Stimulated activated CD8-positive, alpha-beta memory T cell treated with anti-CD3 and anti-CD28 coated beads, Interleukin-4, amount 100 ng/mL, for 48 hours (primary cell): Measurements from ENCODE around the gene EPB41L2.
"Not testable (repeated sequence)": the region's sequence is repeated elsewhere in the genome, so short reads cannot be mapped to it uniquely, and the experiment has no call there.

Experiments
- DNase-seq: peaks from one replicate; pipeline ENCODE4 v3.0.0-alpha.2; 2020

The EPB41L2 gene

DNA sequence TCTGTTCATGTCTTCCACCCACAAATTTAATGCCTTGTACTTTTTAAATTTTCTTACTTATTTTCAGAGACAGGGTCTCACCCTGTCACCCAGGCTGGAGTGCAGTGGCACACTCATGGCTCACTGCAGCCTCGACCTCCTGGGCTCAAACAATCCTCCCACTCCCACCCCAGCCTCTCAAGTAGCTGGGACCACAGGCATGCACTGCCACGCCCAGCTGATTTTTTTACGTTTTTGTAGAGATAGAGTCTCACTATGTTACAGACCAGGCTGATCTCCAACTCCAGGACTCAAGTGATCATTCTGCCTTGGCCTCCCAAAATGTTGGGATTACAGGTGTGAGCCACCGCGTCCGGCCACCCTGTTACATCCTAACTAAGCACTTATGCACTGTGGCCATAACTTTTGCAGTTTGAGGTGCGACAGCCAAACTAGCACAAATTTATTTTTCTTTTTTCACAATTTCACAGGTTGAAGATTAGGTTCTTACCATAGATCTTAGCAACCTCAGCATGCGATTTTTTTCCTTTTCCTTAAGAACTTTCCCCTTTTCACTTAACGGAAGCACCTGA is 92.1 kb downstream of the EPB41L2 start:
- DNase-seq, result no peak

DNA sequence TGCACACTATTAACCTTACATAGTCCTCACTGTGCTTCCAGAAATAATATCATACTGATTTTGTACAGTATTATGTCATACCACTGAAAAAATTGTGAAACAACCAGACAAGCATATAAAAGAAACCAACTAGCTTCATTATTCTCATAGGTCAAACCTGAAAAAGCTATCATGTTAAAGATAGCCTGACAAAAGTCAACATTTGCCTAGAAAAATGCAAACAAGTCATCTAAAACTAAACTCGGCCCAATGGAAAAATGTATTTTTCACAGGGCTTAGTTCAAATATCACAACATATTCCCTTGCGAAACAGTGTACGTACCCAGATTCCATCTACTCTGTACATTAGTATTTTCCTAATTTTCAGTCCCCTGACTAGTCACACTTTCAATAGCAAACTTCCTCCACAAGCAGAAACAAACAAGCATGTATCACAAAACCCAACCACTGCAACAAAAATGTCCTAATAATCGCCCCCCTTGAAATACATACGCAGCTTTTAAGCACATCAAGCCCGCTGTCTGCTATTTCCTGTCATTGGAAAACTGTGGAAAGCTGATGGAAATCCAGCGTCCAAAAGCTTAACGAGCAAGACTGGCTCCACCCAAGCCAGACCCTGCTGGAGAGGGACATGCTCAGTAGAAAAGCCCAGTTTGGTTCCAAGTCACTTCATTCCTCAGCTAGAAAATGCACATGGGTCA is 93.1 kb downstream of the EPB41L2 start:
- DNase-seq, result no peak

DNA sequence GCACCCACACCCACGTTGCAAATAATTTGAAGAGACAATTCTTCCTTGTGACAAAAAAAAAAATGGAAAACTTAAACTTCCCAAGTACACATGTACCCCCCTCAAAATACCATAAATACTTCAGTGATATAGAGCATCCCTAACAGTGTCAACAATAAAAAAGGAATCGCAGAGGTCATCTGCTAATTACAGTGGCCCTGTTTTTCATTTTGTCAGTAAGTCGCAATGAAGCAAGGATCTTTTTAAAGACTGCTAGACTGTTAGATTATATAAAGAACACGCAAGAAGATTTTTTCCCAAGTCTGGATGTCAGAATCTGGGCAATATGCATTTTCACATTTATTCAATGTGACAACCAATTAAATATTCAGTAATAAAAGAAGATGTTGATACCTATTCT is 93.9 kb downstream of the EPB41L2 start:
- DNase-seq, result no peak

DNA sequence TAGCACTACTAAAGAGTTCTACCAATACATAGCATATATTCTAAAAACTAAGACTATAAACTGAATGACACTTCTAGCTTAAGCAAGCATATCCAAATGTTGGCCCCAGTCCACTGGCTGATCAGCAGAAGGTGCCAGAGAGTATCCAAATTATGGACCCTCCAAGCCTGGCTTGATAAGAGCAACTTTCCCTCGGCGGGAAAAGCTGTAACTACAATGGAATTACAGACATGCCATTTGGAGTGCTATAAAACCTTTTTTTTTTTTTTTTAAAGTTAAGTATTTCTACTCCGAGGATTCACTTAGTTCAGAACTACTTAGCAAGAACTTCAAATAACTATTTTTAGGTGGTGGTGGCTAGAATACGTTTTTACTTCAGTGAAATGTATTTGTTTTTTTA is 94.6 kb downstream of the EPB41L2 start:
- DNase-seq, result no peak

DNA sequence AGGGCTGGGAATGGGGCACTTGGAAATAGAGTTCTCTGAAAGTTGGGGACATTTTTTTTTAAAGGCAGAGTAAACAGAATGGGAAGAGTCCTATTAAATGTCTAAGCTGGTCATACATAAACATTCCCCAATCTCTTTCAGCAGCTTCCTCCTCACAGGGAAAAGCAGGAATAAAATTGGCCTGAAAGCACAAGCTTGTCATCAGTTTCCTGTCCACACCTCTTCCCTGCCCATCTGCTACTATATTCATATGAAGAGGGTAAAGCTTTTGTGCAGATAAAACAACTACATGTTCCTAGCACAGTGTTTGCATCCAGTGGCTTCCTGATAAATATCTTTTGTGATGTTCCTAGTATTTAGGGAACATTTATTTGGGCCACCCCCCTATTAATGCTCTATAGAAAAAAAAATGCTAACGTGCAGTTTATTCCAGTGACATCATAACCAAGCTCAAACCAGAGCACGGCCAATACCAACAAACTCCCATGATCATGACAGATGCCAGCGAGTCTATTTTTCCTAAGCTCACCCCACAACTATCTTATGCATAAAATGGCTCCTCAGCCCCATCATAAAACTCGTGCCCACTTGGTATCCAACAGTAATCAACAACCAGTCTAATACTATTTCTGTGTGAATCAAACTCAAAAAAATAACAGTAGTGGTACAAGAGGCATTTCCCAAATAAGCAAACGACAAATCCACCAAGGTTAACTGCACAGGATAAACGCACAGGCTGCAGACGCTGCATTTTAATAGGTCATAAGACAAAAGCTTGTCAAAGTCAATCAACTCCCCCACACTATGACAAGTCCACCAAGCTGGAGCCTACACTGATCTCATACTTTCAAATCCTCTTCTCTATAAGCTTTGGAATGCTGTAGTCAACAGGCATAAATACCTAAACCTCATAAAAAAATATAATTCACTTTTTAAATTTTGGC is 95.3 kb downstream of the EPB41L2 start:
- no peak for DNase-seq

DNA sequence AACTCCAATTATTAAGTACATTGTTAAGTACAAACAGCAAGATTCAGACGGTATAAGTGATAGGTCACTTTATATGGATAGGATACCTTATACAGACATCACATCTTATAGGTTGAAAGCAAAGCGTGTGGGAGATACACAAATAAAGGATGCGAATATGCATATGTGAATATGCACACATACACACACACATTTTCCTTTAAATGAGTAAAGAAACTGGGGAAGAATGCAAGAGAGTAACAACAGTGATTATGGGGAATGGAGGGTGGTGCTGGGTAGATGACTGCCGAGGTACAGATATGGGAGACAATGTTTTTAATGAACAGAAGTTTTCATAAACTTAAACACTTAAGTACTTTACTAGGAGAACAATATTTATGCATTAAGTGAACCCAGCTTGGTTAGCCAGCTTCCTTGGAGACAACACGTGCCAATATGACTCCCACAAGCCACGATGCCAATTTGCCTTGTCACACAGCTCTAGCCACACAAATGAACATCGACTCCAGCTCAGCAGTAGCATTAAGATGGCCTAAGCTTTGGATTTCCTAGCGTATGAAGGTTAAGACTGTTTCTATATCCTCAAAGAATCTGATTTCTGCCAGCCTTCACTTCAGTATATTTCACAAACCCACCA is 96.6 kb downstream of the EPB41L2 start:
- no peak for DNase-seq

DNA sequence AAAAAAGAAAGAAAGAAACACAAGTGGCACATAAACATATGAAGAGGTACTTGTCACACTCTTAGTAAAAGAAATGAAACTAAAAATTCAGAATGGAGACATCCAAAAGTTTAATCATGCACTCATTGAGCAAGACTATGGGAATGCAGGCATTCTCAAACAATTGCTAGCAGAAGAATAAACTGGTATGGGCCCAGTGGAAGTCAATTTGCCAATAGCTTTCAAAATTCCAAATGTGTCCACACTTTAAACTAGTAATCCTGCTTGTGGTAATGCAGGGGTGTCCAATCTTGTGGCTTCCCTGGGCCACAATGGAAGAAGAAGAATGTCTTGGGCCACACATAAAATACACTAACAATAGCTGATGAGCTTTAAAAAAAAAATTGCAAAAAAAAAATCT is 97.4 kb downstream of the EPB41L2 start:
- no peak for DNase-seq

DNA sequence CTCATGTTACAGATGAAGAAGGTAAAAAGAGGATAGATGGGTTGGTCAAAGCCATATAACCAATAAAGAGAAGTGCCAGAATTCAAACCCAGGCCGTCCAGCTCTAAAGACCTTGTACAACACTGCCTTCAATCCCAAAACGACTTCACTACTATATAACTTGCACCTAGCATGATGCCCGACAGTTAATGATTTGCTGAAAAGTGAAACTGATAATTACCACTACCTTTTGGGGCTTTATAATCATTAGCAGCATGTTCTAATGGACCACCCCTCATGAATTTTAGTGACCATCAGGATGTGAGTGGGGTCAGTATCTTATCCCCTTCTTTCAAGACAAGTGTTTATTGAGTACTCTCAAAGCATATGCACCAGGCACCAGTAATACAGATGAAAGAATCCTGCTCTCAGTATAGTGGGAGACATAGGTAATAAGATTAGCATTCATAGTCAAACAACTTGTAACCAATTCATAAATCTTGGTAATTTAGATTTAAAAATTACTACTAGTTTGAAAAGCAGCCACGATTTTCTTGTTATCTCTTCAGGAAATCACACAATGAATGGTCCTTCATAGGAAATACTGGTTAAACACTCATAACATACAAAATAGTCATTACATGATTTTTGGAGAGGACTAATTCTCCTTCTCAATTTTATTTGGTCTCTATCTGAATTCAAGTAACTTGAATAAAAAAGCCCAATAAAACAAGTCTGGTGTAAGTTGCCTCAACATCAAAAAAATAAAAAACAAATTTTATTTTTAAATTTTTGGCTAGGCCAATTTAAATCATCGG is 98.0 kb downstream of the EPB41L2 start:
- DNase-seq, result no peak

DNA sequence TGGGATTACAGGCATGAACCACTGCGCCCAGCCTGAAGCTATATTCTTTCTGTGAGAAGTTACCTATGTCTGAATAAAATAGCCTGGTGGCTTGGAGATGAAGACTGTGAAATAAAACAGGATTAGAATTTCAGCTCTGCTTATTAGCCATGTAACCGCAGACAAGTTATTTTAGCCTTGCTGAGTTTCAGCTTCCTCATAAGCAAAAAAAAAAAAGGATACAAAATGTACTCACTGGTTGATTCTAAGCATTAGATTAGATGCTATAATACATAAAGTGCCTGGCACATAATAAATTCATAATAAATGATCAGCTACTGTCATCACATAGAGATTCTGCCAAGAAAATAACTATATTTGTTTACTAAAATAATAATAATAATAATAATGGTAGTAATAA is 98.8 kb downstream of the EPB41L2 start:
- DNase-seq, result no peak

DNA sequence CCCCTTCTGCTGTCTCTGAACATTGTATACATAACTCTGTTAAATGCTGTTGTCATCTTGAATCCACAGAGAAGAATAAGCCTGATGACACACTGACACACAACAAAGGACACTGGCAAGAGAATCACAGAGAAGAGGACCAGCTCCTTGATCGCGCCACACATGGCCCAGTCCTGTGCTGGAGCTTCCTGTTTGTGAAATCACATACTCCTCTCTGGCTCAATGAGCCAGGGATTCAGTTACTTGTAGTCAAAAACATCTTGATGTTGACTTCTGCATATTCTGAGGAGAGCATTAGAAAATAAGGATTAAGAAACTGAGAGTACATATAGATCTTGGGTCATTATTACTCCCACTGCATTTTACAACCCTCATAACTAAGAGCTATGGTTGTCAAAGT is 100.1 kb downstream of the EPB41L2 start:
- no peak for DNase-seq

DNA sequence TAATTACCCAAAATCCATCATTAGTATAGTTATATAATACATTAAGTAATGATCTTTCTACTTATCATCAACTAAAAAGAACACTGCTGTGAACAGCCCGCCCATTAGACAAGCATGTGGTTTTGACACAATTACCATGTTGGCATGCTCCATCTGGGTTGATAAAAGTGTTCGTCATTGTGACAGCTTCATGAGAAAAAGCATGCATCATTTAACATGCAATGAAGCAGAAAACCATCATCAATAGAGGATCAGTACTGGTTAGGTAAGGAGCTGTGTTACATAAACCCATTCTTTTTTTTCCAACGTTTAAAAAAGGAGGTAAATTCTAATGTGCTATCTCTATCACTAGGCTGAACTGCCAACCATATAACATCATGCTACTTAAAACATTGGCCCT is 101.9 kb downstream of the EPB41L2 start:
- no peak for DNase-seq

DNA sequence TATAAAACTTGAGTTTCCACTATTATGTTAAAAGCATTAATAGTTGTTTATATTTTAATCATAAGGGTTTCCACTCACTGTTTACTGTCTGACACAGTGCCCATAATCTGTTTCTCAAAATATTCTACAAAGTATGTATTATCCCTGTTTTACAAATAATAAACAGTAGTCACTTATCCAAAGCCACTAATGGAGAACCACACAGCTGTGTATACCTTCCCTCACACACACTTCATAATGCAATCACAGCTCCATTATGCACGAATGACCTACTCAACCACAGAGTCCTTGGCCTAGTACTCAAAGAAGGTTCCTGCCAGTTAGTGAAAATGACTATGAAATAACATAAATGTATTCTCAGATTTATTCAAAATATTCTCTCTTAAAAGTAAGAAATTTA is 103.1 kb downstream of the EPB41L2 start:
- no peak for DNase-seq

DNA sequence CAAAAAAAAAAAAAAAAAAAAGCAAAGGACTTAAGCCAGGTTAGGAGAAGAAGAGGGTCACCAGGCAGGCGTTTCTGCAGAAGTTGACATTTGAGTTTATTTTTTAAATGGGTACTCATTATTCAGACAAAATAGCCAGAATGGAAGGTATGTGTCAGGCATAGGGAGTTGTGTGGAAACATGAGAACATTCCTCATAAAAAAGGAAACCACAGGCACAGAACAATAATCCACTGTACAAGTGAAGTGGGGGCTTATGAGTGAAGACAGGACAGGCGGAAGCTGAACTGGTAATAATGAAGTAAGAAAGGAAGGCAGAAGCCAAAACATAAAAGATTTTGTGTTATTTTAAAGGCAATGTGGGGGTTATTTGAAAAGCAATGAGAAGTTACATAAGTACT is 104.6 kb downstream of the EPB41L2 start:
- DNase-seq, result no peak

DNA sequence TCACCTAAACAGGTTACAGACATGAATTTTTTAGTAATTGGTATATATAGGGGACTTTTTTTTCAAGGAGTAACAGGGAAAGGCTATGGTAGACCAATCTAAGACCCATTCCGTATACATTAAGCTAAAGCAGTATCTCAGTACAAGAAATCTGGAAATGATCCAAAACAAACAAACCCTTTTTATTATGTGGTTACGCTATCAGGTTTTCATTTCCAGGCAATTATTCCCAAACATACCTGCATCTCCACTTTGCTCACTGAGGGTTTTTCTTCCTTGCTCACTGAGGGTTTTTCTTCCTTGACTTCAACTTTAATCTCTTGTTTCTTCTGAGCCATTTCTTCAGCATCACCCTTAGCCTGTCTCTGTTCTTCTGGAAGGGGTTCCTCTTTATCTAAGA is 107.3 kb downstream of the EPB41L2 start:
- DNase-seq, result no peak

DNA sequence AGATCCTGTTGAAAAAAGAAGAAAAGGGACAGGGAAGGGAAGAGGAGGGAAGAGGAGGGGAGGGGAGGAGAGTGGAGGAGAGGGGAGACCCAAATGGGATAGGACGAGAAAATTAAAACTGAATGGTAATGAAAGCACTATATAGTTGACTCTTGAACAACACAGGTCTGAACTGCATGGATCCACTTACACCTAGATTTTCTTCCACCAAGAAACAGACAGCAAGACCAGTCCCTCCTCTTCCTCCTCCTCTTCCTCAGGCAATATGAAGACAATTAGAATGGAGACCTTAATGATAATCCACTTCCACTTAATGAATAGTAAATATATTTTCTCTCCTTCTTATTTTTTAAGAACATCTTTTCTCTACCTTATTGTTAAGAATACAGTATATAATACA is 113.5 kb downstream of the EPB41L2 start:
- DNase-seq, result no peak

DNA sequence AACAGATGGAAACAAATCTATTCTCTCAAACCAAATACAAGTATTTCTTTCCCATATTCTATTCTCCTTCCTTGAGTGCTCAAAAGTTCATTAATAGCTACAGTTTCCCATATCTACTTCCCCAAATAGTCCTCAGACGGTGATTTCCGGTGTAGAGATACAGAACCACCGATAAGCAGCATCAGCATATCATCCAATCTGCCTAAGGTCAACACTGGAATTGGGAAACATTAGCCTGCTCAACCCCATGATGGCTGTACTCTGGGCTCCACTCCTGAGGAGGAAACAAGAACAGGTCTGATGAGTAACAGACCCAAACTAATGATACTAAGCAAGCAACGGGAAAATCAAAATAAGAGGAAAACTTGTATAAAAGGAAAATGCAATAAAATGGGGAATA is 115.6 kb downstream of the EPB41L2 start:
- no peak for DNase-seq

DNA sequence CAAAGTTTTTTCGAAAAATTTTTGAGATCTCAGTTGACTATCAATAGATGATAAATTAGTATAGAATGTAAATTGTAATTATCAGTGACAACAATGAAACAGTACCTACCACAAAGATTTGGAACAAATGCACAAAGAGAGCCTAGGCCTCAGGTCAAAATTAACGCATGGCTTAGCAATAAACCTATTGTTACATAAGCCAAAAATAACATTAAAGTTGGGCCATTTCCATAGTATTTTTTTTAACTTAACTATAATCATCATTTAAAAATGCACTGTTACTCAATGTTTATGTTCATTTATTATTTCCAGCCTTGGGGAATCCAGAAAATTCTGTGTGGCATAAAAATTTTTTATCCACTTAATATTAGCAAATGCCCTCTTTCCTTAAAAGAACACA is 117.0 kb downstream of the EPB41L2 start:
- DNase-seq, result no peak

DNA sequence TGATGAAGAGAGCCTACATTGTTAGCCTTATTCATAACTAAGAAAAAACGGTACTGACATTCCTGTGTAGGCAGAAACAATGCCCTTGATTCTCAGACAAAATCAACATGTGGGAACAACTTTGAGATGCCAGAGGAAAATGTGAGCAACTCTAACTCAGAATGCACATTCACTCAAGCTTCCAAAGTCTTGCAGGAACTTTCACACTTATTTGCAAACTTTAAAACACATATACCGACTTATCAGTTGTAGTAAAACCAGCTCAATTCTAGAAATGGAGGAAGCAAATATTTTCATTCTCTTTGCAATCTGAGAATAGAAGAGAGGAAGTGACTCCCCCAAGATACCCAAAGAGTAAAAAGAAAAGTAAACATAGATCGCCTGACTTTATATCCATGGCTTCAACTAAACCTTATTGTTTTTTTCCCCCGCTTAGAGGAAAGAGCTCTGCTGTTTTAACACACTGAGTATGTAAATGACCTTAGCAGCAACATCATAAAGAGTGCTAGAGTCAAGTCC is 117.6 kb downstream of the EPB41L2 start:
- no peak for DNase-seq

DNA sequence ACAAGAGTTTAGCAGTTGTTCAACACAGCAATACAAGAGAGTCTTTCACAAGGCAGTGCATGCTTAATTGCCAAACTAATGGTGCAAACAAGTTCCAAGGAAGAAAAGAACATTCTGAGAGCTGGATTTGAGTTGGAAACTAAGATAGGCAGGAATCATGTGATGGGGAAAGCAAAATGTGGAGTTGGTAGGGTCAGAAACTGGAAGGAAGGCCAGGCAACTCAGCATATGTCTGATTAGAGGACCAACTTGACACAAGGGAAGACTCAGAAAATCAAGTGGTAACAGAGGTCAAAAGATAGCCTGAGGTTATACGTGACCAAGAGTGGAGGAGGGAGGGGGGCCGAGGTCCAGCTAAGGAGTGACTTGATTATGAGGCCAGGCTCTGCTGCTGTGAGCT is 118.6 kb downstream of the EPB41L2 start:
- no peak for DNase-seq

DNA sequence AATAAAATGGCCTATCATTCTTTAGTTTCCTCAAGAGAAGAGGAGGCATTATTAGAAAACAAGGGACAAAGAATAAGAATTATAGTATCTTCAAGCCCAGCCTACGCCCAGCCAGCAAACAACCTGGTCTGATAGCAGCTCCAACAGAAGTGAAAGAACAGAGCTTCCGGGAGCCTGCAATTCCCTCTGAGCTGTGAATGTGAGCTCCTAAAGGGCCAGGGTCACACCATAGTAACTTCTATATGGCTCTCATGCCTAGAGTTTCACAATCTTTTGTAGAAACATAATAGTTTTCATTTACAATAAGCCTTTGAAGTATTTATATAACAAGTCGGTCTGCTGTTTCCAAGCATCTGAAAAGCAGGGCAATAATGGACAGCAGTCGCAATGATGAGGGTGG is 119.3 kb downstream of the EPB41L2 start:
- no peak for DNase-seq

DNA sequence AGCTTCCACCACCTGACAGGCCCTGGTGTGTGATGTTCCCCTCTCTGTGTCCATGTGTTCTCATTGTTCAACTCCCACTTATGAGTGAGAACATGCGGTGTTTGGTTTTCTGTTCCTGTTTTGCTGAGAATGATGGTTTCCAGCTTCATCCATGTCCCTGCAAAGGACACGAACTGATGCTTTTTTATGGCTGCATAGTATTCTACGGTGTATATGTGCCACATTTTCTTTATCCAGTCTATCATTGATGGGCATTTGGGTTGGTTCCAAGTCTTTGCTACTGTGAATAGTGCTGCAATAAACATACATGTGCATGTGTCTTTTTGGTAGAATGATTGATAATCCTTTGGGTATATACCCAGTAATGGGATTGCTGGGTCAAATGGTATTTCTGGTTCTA is 120.3 kb downstream of the EPB41L2 start:
- not testable (repeated sequence) for DNase-seq

DNA sequence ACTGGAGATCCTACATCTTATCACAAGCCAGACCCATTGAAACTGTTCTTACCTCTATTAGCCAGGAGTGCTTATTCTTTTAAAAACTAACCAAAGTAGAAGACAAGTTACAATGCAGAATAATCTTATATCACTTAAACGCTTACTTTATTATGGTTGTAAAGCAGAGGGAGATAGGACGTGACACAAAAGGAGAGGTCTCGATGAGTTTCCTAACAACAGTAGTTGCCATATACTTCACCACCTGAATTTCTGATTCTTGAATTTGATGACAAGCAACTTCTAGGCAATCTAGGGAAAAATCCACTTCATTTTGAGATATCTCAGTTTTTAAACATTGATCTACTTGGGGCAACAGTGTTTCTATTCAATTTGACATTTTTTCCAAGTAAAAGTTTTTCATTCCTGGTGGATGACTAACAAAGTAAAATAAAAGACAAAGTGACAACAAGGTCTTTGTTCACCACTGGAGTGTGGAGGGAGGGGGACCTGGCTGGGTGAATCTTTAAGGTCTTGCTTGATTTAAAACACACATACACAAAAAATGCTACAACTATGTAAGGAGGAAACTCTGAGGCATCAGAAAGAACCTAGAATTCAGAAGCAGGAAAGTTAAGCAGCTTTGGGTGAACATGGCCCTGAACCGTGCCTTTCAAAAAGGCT is 125.0 kb downstream of the EPB41L2 start:
- DNase-seq, result no peak
